Uterine smooth muscle cell (primary cell): Measurements from ENCODE around the gene FCER1A. TPM values are rescaled to one million over a fixed set of nuclear protein-coding genes. Genes with fewer than 3 reads are reported as not detected.

Experiments
- total RNA-seq: library from RNA; depleted of rRNA; stranded (reverse); fragments of >200 nt; gene quantifications from 2 replicates; pipeline ENCODE4 v1.2.3, GENCODE V29; 2014

Gene FCER1A
- not detected in 2 replicates for total RNA-seq

DNA sequence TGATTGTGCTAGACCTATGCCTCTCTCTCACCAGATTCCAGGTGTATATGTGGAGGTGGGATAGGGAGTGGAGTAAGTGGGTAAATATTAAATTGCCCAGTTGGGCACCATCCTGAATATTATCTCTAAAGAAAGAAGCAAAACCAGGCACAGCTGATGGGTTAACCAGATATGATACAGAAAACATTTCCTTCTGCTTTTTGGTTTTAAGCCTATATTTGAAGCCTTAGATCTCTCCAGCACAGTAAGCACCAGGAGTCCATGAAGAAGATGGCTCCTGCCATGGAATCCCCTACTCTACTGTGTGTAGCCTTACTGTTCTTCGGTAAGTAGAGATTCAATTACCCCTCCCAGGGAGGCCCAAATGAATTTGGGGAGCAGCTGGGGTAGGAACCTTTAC is at the start of gene FCER1A:
Gene FCER1A, plus strand, starts transcription at position 242 of the 400 bp plus-strand sequence. Its CDS starts 29 bp downstream, at position 271.

Other genes with a start within 250 kb of the FCER1A start
- gene AIM2, start 225.6 kb upstream of the FCER1A start, total RNA-seq = 0.11 TPM in 1 of 2 replicates, not detected in the other
- 0.12 and 0.22 TPM in 2 replicates for gene CADM3, start 130.7 kb upstream of the FCER1A start, total RNA-seq
- gene ACKR1, start 97.5 kb upstream of the FCER1A start, total RNA-seq = not detected in 2 replicates
- not detected in 2 replicates for gene OR10J4, start 129.9 kb downstream of the FCER1A start, total RNA-seq
- gene OR10J1, start 137.4 kb downstream of the FCER1A start, total RNA-seq = 0.25 TPM in 1 of 2 replicates, not detected in the other
- not detected in 2 replicates for gene OR10J5, start 233.7 kb downstream of the FCER1A start, total RNA-seq